HG03066 (cell line): ENCODE data around the gene RFC2.

Experiments
- ATAC-seq: cut with Tn5 transposase; IDR thresholded peaks from one replicate; pipeline ENCODE4 v1.9.1; 2021; ENCODE audit warnings: low read depth; ENCODE audit not compliant: unreplicated experiment

The RFC2 gene

DNA sequence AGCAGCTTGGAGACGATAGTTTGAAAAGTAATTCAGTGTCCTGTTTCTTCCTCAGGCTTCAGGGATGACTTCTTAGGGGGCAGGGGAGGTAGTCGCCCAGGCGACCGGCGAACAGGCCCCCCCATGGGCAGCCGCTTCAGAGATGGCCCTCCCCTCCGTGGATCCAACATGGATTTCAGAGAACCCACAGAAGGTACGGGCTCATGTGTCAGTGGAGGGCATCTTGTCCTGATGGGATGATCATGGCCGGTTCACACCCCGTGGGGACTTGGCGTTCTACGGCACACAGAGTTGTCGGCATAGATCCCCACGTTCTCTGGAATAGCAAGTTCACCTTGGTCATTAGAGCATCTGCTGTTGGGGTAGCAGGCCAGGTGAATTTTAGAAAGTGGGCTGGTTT lies 59.5 kb downstream of the RFC2 start:
- ATAC-seq, result no peak

DNA sequence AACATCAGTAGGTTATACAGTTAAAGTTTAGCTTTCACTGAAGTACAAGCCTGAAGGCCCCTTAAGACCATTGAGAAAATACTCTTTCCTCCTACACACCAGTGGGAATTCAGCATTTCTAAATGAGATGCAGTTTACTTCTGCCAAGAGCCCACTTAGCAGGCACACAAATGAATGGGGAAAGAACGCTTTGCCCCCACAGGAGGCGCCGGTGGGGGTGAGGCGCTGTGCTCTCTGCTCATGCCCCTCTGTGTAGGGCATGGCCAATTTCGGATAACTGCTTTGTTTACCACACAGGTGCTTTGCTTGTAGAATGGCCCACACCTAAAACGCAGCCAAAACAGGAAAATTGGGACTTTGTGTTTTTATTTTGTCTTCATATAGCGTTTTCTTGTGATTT lies 60.3 kb downstream of the RFC2 start:
- no peak for ATAC-seq

- no peak for ATAC-seq
Observed at GRCh38 chr7:74193054-74193453, 61.1 kb downstream of the RFC2 start.

- no peak for ATAC-seq
Observed at GRCh38 chr7:74191231-74191630, 63.0 kb downstream of the RFC2 start.

DNA sequence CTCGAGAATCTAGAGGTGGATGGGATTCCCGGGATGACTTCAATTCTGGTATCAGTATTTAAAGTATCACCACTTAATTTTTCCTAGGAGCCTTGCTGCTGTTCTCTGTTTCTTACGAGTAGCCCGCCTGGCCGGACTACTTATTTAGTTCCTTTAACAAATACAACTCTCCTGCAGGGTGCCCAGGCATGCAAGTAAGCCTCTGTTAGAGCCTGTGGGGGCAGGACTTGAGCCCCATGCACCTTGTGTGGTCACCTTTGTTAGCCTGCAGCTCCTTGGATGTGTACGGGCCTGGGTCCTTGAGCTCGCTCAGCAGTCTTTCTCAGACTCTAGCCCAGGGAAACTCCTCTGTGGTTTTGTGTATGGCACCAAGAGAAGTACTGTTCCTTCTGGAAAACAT lies 63.9 kb downstream of the RFC2 start:
- no peak for ATAC-seq

DNA sequence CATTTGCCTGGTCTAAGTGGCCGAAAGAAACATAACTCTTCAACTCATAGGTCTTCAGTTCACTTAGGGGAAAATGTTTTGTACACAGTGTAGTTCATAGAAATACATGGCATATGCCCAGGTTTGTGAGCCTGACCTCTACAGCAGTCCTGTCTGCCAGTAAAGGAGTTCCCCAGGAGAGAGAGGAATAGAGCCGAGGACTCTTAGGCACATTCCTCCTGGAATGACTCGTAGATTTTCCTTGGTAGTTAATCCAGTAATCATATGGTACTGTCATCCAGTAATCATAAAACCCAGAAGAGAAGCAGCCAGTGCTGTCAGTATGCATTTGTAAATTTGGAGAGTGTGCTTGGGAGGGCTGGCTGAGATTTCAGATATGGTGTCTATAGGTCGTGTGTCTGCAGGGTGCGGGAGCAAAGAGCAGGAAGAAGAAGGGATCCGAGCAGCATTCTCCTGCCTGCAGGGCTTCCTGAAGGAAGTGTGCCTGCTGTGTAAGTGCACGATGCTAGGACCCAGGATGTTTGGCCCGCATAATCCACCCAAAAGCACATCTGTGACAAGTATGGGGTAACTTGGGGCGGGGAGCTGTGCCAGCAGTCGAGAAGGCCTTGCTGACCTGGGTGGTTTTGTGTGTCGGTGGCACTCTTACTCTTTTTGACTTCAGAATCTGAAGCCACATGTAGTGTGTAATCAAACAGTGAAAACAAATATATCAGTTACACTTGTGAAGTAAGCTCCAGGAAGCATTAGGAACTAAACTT lies 66.1 kb downstream of the RFC2 start:
- no peak for ATAC-seq

DNA sequence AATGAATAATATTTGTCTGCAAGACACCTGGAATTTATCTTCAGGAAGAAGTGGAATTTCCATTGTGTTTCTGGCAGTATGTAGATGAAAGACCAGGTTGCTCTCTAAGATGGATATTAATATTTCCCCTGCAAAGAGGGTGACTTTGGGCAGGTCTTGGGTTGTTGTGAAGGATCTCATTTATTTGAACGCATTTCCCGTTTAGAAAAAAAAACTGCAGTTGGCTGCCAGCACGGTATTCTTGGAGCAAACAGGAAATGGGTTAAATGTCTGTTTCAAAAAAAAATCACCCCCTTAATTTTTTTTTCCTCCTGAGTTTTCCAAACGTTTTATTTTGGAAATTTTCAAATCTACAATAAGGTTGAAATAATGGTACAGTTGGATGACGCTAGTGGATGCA lies 68.6 kb downstream of the RFC2 start:
- ATAC-seq, result no peak

DNA sequence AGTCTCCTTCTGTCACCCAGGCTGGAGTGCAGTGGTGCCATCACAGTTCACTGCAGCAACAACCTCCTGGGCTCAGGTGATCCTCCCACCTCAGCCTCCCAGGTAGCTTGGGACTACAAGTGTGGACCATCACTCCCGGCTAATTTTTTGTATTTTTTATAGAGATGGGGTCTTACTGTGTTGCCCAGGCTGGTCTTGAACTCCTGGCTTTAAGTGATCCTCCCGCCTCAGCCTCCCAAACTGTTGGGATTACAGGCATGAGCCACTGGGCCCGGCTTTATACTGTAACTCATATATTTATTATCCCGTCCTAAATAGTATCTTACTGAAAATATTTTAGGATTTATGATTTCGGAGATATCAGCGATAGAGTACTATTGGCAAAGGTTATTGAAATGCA lies 69.2 kb downstream of the RFC2 start:
- no peak for ATAC-seq

DNA sequence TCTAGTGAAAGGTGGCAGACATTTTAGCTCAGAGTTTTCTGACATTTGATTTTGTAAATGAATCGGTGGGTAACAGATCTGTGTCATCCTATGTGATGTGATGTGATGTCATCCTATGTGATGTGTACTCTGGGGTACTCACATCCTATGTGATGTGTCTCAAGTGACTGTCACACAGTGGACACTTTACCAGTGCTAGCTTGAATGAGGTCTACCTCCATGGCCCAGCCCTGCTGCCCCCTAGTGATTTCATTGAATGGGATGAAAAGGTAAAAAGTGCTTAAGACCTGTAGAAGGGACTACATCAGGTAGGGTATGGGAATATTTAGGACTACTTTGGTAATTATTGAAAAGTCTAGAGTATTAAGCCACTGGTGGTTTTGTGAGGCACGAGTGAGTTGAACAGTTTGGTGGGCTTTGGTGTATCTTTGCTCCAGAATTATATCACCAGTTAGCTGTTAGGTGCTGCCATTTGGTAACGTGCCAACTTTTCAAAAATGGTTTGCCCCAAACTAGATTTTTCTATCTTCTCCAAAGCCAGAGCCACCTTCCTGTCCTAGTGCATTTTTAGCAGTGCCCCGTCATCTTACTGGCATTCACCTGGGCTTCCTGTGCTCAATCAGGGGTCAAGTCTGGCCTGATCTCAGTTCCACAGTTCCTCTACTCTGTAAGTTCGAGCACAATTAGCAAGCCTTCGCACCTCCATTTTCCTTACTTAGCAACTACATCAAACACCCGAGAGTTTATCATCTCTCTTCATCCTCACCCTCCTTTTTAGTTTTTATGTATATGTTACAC lies 70.3 kb downstream of the RFC2 start:
- ATAC-seq, result no peak

GRCh38 chr7:74183142-74183541 lies 71.1 kb downstream of the RFC2 start:
- no peak for ATAC-seq

GRCh38 chr7:74182453-74183090 lies 71.6 kb downstream of the RFC2 start:
- no peak for ATAC-seq

DNA sequence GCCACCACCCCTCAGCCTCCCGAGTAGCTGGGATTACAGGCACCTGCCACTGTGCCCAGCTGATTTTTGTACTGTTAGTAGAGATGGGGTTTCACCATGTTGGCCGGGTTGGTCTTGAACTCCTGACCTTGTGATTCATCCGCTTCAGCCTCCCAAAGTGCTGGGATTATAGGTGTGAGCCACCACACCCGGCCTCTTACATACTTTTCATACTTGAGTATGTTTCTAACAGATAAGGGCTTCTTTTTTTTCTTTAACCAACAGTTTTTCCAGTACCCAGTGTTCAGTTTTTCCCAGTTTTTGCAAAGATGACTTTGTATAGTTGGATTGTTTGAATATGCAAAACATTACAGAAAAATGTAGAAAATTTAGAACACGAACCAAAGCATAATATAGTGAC lies 72.4 kb downstream of the RFC2 start:
- no peak for ATAC-seq
